IPS-18a (cell line): ENCODE measurements around the gene NEK4.
"Not testable (repeated sequence)": the region's sequence is repeated elsewhere in the genome, so short reads cannot be mapped to it uniquely, and the experiment has no call there.

Source experiments
- H3K27ac ChIP-seq: one replicate; pipeline ENCODE4 v1.5.1; 2013; ENCODE audit warnings: low read length
- H3K27me3 ChIP-seq: one replicate; pipeline ENCODE4 v1.6.1; 2013; ENCODE audit warnings: mild to moderate bottlenecking, low read length; ENCODE audit not compliant: control insufficient read depth, insufficient read depth
- H3K36me3 ChIP-seq: one replicate; pipeline ENCODE4 v1.6.1; 2013; ENCODE audit warnings: low read depth, low read length; ENCODE audit not compliant: control insufficient read depth
- H3K4me1 ChIP-seq: one replicate; pipeline ENCODE4 v1.6.1; 2013; ENCODE audit warnings: low read depth, low read length; ENCODE audit not compliant: control insufficient read depth
- H3K4me3 ChIP-seq: one replicate; pipeline ENCODE4 v1.5.1; 2013; ENCODE audit warnings: low read length
- H3K9ac ChIP-seq: one replicate; pipeline ENCODE4 v1.6.1; 2013; ENCODE audit warnings: mild to moderate bottlenecking, low read length, moderate library complexity
- H3K9me3 ChIP-seq: one replicate; pipeline ENCODE4 v1.6.1; 2013; ENCODE audit warnings: low read depth, low read length; ENCODE audit not compliant: control insufficient read depth

Gene NEK4

DNA sequence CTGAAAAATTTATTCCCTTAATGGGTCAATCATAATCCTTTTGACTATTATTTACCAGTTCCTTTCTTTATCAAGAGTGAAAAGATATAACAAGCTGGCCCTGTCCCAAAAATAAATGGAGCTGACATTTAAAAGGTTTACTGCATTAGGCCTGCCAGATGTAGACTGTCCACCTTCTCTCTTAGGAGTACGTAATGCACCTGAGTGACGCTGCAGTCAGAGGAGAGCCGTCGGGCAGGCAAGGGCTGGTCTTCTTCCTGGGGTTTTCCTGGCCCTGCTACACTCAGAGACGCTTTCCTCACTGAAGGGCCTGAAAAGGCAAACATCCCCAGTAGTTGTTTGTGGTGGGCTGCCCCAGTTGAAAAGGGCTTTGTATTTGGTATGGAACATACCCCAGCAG, 27.6 kb downstream of the NEK4 start:
- no peaks in the 10 kb centered on the region for H3K27me3 ChIP-seq
- H3K4me1 ChIP-seq = no peaks in the 10 kb centered on the region
- no peak overlapping the region for H3K9ac ChIP-seq
- H3K36me3 ChIP-seq = peaks cover 72% of the 10 kb centered on the region
- H3K4me3 ChIP-seq = no peak overlapping the region
- no peak overlapping the region for H3K27ac ChIP-seq
- no peaks in the 10 kb centered on the region for H3K9me3 ChIP-seq

DNA sequence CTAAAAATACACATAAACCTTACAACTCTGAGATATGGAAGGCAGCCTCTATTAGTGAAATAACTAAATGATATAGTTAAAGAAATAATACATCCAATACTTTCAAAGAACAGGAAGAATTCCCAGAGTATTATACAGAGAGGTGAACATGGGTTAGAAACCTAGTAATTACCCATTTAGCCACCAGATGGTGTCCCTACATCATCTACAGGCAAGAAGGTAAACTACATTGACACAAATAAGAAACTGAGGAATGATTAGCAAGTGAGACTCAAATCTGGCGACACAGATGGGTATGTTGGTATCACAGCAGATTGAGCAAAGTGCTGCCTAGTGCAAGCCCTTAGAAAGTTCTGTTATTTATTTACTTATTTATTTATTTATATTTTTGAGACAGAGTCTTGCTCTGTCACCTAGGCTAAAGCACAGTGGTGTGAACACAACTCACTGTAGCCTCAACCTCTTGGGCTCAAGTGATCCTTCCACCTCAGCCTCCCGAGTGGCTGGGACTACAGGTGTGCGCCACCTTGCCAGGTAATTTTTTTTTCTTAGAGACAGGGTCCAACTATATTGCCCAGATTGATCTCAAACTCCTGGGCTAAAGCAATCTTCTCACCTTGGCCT, 28.2 kb downstream of the NEK4 start:
- no peaks in the 10 kb centered on the region for H3K4me1 ChIP-seq
- no peak overlapping the region for H3K4me3 ChIP-seq
- no peak overlapping the region for H3K27ac ChIP-seq
- no peak overlapping the region for H3K9ac ChIP-seq
- no peaks in the 10 kb centered on the region for H3K27me3 ChIP-seq
- H3K36me3 ChIP-seq = peaks cover 71% of the 10 kb centered on the region
- no peaks in the 10 kb centered on the region for H3K9me3 ChIP-seq

DNA sequence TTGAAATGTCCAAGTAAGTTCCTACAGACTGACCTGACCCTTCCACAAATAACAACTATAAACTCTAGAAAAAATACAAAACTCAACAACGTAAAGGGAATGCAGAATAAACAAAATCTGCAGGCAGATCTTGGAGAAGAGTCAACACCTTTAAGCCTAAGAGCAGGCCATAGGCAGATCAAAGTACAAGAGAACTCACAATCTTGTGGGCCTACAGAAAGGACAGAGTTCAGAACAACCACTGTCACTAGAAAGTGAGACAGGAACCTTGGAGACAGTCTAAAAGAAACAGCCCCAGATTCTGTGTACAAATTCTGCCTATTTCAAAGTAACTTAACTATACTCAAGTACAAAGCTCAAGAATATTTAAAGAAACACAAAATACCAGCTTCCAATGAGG, 31.0 kb downstream of the NEK4 start:
- Histone ChIP-seq H3K4me3 (no peak overlapping the region), H3K36me3 (peaks cover 59% of the 10 kb centered on the region), H3K9ac (no peak overlapping the region), H3K9me3 (no peaks in the 10 kb centered on the region), H3K27ac (no peak overlapping the region), H3K4me1 (no peaks in the 10 kb centered on the region), H3K27me3 (no peaks in the 10 kb centered on the region)

DNA sequence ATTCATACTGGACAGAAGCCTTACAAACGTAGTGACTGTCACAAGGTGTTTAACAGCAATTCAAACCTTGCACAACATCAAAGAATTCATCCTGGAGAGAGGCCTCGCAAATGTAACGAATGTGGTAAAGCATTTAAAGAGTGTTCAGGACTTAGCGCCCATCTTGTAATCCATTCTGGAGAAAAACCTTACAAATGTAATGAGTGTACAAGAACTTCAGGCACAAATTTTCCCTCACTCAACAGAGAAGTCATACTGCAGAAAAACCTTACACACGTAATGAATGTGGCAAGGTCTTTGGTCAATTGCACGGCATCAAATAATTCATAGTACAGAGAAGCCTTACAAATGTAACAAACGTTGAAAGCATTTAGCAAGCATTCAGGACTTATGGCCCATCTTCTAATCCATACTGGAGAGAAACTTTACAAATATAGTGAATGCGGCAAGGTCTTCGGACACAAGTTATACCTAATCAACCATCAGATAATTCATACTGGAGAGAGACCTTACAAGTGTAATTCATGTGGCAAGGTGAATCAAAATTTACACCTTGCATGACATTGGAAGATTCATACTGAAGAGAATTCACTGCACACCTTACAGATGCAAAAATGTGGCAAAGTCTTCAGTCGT, 37.4 kb downstream of the NEK4 start:
- H3K9me3 ChIP-seq = no peaks in the 10 kb centered on the region
- H3K36me3 ChIP-seq = peaks cover 33% of the 10 kb centered on the region

DNA sequence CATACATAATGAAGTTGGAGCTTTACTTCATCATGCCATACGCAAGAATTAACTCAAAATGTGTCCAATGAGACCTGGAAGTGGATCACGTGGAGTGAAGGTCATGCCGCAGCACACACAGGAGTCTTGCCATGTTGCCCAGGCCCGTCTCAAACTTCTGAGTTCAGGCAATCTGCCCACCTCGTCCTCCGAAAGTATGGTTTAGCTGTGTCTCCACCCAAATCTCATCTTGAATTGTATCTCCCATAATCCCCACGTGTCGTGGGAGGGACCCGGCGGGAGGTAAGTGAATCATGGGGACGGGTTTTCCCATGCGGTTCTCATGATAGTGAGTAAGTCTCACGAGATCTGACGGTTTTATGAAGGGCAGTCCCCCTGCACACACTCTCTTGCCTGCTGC, 39.1 kb downstream of the NEK4 start:
- Histone ChIP-seq H3K4me3 (no peak overlapping the region), H3K9me3 (no peaks in the 10 kb centered on the region), H3K36me3 (peaks cover 29% of the 10 kb centered on the region), H3K9ac (no peak overlapping the region), H3K27me3 (no peaks in the 10 kb centered on the region), H3K4me1 (no peaks in the 10 kb centered on the region), H3K27ac (no peak overlapping the region)

More for the DNA sequence above, 37.4 kb downstream of the NEK4 start:
- Histone ChIP-seq H3K9ac (no peak overlapping the region), H3K4me3 (no peak overlapping the region), H3K4me1 (no peaks in the 10 kb centered on the region), H3K27ac (no peak overlapping the region), H3K27me3 (no peaks in the 10 kb centered on the region)

DNA sequence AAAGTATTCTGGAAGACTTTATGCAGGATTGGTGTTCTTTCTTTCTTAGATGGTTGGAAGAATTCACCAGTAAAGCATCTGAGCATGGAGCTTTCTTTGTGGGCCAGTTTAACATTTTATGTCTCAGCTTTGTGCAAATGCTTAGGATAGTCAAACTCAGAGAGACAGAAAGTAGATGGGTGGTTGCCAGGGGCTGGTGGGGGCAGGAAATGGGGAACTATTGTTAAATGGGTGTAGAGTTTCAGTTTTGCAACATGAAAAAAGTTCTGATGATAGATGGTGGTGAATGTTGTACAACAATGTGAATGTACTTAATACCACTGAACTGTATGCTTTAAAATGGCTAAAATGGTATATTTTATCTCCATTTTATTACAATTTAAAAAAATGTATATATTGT, 40.1 kb downstream of the NEK4 start:
- H3K27ac ChIP-seq = no peak overlapping the region
- no peaks in the 10 kb centered on the region for H3K9me3 ChIP-seq
- H3K4me3 ChIP-seq = no peak overlapping the region
- no peaks in the 10 kb centered on the region for H3K4me1 ChIP-seq
- peaks cover 25% of the 10 kb centered on the region for H3K36me3 ChIP-seq
- H3K27me3 ChIP-seq = no peaks in the 10 kb centered on the region
- H3K9ac ChIP-seq = no peak overlapping the region

DNA sequence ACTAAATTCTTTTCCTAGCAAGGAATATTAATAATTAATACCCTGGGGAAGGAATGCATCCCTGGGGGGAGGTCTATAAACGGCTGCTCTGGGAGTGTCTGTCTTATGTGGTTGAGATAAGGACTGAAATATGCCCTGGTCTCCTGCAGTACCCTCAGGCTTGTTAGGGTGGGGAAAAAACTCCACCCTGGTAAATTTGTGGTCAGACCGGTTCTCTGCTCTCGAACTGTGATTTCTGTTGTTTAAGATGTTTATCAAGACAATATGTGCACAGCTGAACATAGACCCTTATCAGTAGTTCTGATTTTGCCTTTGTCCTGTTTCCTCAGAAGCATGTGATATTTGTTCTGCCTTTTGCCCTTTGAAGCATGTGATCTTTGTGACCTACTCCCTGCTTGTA, 42.0 kb downstream of the NEK4 start:
- H3K4me1 ChIP-seq = not testable (repeated sequence)

DNA sequence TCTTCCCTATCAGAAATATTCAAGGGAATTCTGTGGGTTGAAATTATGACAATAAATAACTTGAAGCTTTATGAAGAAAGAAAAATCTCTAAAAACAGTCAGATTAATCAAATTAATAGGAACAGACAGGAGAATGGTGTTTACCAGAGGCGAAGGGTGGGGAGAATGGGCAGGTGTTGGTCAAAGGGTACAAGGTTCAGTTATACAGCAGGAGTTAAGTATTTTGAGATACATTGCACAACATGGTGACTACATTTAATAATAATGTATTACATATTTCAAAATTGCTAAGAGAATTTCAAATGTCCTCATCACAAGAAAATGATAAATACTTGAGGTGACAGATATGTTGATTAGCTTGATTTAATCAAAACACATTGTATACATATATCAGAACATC, 46.2 kb downstream of the NEK4 start:
- no peak overlapping the region for H3K27ac ChIP-seq
- no peak overlapping the region for H3K4me3 ChIP-seq
- peaks cover 3% of the 10 kb centered on the region for H3K36me3 ChIP-seq

More for the DNA sequence above, 42.0 kb downstream of the NEK4 start:
- not testable (repeated sequence) for H3K9me3 ChIP-seq, H3K4me3 ChIP-seq, H3K27ac ChIP-seq, H3K27me3 ChIP-seq, H3K9ac ChIP-seq
- peaks cover 18% of the 10 kb centered on the region for H3K36me3 ChIP-seq

DNA sequence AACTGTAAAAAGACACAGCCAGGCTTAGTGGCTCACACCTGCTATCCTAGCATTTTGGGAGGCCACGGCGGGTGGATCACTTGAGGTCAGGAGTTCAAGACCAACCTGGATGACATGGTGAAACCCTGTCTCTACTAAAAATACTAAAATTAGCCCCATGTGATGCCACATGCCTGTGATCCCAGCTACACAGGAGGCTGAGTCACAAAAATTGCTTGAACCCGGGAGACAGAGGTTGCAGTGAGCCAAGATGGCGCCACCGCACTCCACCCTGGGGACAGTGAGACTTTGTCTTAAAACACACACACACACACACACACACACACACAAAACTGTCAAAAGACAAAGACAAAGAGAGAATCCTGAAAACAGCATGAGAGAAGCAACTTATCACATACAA, 46.8 kb downstream of the NEK4 start:
- Histone ChIP-seq H3K4me3 (no peak overlapping the region), H3K4me1 (no peaks in the 10 kb centered on the region), H3K27me3 (no peaks in the 10 kb centered on the region), H3K36me3 (peaks cover 6% of the 10 kb centered on the region), H3K9me3 (no peaks in the 10 kb centered on the region), H3K27ac (no peak overlapping the region), H3K9ac (no peak overlapping the region)

More for the DNA sequence above, 46.2 kb downstream of the NEK4 start:
- Histone ChIP-seq H3K27me3 (no peaks in the 10 kb centered on the region), H3K9me3 (no peaks in the 10 kb centered on the region), H3K4me1 (no peaks in the 10 kb centered on the region), H3K9ac (no peak overlapping the region)

DNA sequence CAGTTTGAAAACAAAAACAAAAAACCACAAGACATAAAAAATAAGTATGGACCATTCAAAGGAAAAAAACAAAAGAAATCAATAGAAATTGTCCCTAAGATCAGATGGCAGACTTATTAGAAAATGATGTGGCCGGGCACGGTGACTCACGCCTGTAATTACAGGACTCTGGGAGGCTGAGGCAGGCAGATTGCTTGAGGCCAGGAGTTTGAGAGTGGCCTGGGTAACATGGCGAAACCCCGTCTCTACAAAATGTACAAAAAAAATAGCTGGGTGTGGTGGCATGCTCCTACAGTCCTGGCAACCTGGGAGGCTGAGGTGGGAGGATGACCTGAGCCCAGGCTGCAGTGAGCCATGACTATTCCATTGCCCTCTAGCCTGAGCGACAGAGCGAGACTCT, 48.2 kb downstream of the NEK4 start:
- Histone ChIP-seq H3K36me3 (peaks cover 7% of the 10 kb centered on the region), H3K4me1 (no peaks in the 10 kb centered on the region), H3K4me3 (no peak overlapping the region), H3K9ac (no peak overlapping the region), H3K27ac (no peak overlapping the region), H3K27me3 (no peaks in the 10 kb centered on the region), H3K9me3 (no peaks in the 10 kb centered on the region)

DNA sequence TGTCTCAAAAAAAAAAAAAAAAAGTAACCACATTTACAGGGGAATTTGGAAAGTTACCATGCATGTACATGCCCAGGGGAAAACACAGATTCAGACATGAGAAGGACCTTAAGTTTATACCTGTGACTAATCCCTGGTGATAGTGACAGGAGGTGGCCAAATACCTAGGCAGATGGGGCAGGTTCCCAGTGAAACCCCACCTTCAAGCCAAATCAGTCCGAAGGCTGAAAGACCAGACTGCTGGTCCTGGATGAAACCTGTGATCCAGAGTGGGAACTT, 49.1 kb downstream of the NEK4 start:
- Histone ChIP-seq H3K27me3 (no peaks in the 10 kb centered on the region), H3K4me3 (no peak overlapping the region), H3K4me1 (no peaks in the 10 kb centered on the region), H3K36me3 (peaks cover 7% of the 10 kb centered on the region), H3K27ac (no peak overlapping the region), H3K9me3 (no peaks in the 10 kb centered on the region), H3K9ac (no peak overlapping the region)

DNA sequence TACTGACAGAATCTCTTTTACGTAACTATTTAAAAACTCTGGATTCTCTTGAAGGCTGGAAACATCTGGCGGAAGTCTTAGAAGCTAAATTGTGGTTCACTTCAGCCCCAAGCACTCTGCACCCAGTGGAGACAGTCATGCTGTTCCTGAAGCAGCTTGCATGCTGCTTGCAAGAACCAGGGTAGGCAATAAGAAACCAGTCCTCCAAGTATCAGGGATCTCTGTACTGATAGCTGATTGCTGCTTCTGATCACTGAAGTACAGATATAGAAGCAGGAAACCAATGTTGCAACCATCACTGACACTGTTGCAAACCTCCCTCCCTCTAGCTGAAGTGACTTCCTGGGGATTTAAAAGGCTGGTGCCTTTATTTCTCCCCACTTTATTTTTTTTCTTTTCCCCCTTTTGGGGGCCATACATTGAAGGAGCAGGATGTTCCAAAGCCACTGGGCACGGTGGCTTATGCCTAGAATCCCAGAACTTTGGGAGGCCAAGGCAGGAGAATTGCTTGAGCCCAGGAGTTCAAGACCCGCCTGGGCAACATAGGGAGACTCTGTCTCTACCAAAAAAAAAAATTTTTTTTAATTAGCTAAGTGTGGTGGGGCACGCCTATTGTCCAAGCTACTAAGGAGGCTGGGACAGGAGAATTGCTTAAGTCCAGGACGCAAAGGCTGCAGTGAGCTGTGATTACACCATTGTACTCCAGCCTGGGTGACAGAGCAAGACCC, 49.6 kb downstream of the NEK4 start:
- Histone ChIP-seq H3K27ac (no peak overlapping the region), H3K27me3 (no peaks in the 10 kb centered on the region), H3K9me3 (no peaks in the 10 kb centered on the region), H3K4me3 (no peak overlapping the region), H3K4me1 (no peaks in the 10 kb centered on the region), H3K36me3 (peaks cover 7% of the 10 kb centered on the region), H3K9ac (no peak overlapping the region)
